ENCODE measurements around the gene MTIF3.

Gene MTIF3

GRCh38 chr13:27465611-27466010, 15.2 kb upstream of the MTIF3 start:
- no peak overlapping the region for H3K4me2 ChIP-seq (ENCODE audit: insufficient read depth, low read length)
- H3K36me3 ChIP-seq (ENCODE audit: insufficient read depth, low read length) = no peaks in the 10 kb centered on the region
- H3K27ac ChIP-seq (ENCODE audit: low read length) = peak overlapping the region; percentile 31; the same call in 1 of the 2 replicates
- H3K9me3 ChIP-seq (ENCODE audit: insufficient read depth, low read length, severe bottlenecking) = no peaks in the 10 kb centered on the region
- H3K4me3 ChIP-seq (ENCODE audit: low read depth in 1 of 2, low read length in 2 of 2) = no peak overlapping the region
- H3K27me3 ChIP-seq (ENCODE audit: insufficient read depth, low read length, poor library complexity) = no peaks in the 10 kb centered on the region
- H3K9ac ChIP-seq (ENCODE audit: low read depth, low read length) = no peak overlapping the region
- TF ChIP-seq EZH2 (IDR thresholded peaks at IDR 0.05; ENCODE audit: borderline replicate concordance, low read depth, low read length, severe bottlenecking) (no peak), CTCF (IDR thresholded peaks at IDR 0.05; ENCODE audit: borderline replicate concordance, extremely low read depth, low read length, poor library complexity, severe bottlenecking) (no peak)
- peaks cover 11% of the 10 kb centered on the region for H3K4me1 ChIP-seq (ENCODE audit: insufficient read depth, low read length)
- no peaks in the 10 kb centered on the region for H4K20me1 ChIP-seq (ENCODE audit: insufficient read depth, low read length)
- DNase-seq (no peak), ATAC-seq (ENCODE audit: insufficient read depth, low read depth) (no peak)
- H3K79me2 ChIP-seq (ENCODE audit: insufficient read depth, low read length) = no peaks in the 10 kb centered on the region
- H2AFZ ChIP-seq (ENCODE audit: low read depth, low read length) = no peak overlapping the region

GRCh38 chr13:27463500-27463899, 13.1 kb upstream of the MTIF3 start:
- peak overlapping the region; percentile 31 for H2AFZ ChIP-seq (ENCODE audit: low read depth, low read length)
- no peak for TF ChIP-seq EZH2 (IDR thresholded peaks at IDR 0.05; ENCODE audit: borderline replicate concordance, low read depth, low read length, severe bottlenecking)
- no peak for TF ChIP-seq CTCF (IDR thresholded peaks at IDR 0.05; ENCODE audit: borderline replicate concordance, extremely low read depth, low read length, poor library complexity, severe bottlenecking)
- H3K4me1 ChIP-seq (ENCODE audit: insufficient read depth, low read length) = peaks cover 11% of the 10 kb centered on the region
- ATAC-seq (ENCODE audit: insufficient read depth, low read depth) (peak; percentile 89), DNase-seq (no peak)
- no peaks in the 10 kb centered on the region for H3K79me2 ChIP-seq (ENCODE audit: insufficient read depth, low read length)
- no peak overlapping the region for H3K9ac ChIP-seq (ENCODE audit: low read depth, low read length)
- H3K4me3 ChIP-seq (ENCODE audit: low read depth in 1 of 2, low read length in 2 of 2) = no peak overlapping the region
- H4K20me1 ChIP-seq (ENCODE audit: insufficient read depth, low read length) = no peaks in the 10 kb centered on the region
- no peaks in the 10 kb centered on the region for H3K9me3 ChIP-seq (ENCODE audit: insufficient read depth, low read length, severe bottlenecking)
- no peaks in the 10 kb centered on the region for H3K36me3 ChIP-seq (ENCODE audit: insufficient read depth, low read length)
- H3K4me2 ChIP-seq (ENCODE audit: insufficient read depth, low read length) = no peak overlapping the region
- H3K27ac ChIP-seq (ENCODE audit: low read length) = no peak overlapping the region
- no peaks in the 10 kb centered on the region for H3K27me3 ChIP-seq (ENCODE audit: insufficient read depth, low read length, poor library complexity)

GRCh38 chr13:27461940-27462584, 11.7 kb upstream of the MTIF3 start:
- Histone ChIP-seq H3K36me3 (ENCODE audit: insufficient read depth, low read length) (no peaks in the 10 kb centered on the region), H3K4me2 (ENCODE audit: insufficient read depth, low read length) (no peak overlapping the region), H4K20me1 (ENCODE audit: insufficient read depth, low read length) (no peaks in the 10 kb centered on the region), H3K4me3 (ENCODE audit: low read depth in 1 of 2, low read length in 2 of 2) (no peak overlapping the region), H3K9ac (ENCODE audit: low read depth, low read length) (no peak overlapping the region), H3K27me3 (ENCODE audit: insufficient read depth, low read length, poor library complexity) (no peaks in the 10 kb centered on the region), H3K27ac (ENCODE audit: low read length) (no peak overlapping the region), H3K79me2 (ENCODE audit: insufficient read depth, low read length) (no peaks in the 10 kb centered on the region), H3K4me1 (ENCODE audit: insufficient read depth, low read length) (peaks cover 11% of the 10 kb centered on the region), H3K9me3 (ENCODE audit: insufficient read depth, low read length, severe bottlenecking) (no peaks in the 10 kb centered on the region), H2AFZ (ENCODE audit: low read depth, low read length) (no peak overlapping the region)
- TF ChIP-seq CTCF (IDR thresholded peaks at IDR 0.05; ENCODE audit: borderline replicate concordance, extremely low read depth, low read length, poor library complexity, severe bottlenecking) (no peak), EZH2 (IDR thresholded peaks at IDR 0.05; ENCODE audit: borderline replicate concordance, low read depth, low read length, severe bottlenecking) (no peak)
- ATAC-seq (ENCODE audit: insufficient read depth, low read depth) (no peak), DNase-seq (no peak)
